ENCODE measurements around the gene WDR43. TPM values are rescaled to one million over a fixed set of nuclear protein-coding genes. Genes with fewer than 3 reads are reported as not detected.

The WDR43 gene
- total and polyA plus RNA-seq, 2 experiments from 2014 or later: 101 to 140 TPM

DNA sequence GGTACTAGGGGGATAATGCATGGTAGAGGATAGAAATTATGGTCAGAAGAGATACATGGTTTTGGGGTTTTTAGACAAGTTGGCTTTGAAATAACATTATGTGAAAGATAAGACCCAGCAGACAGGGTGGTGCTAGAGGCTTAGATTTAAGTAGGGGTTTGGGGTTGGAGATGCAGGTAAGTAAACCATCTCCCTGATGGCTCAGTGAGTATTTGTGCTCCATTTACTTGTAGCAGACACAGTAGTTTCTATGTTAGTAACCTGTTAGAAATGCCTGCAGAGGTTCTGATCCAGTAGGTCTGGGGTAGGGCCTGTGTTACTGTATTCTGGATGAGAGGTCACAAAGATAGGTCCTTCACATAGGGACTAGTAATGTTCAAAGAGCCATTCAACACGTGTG, 13.7 kb downstream of the WDR43 start:
- Histone ChIP-seq H3F3A (replicated peaks; ENCODE audit: low read depth) (peaks cover 4% of the 10 kb centered on the region; the same call in 1 of the 2 replicates), H3K79me2 (replicated peaks; ENCODE audit: insufficient read depth) (peaks cover 100% of the 10 kb centered on the region), H3K27me3 (ENCODE audit: insufficient read depth) (no peaks in the 10 kb centered on the region), H2AFZ (no peak overlapping the region), H3K4me1 (ENCODE audit: insufficient read depth) (no peaks in the 10 kb centered on the region), H3K4me3 (no peak overlapping the region), H4K20me1 (replicated peaks; ENCODE audit: insufficient read depth) (peaks cover 79% of the 10 kb centered on the region), H3K36me3 (ENCODE audit: insufficient read depth) (peaks cover 67% of the 10 kb centered on the region), H3K9me2 (ENCODE audit: insufficient read depth) (no peaks in the 10 kb centered on the region), H3K27ac (ENCODE audit: low read depth) (0 out of 2 replicates have a peak overlapping the region, but pooled peaks have one; percentile 17), H3K4me2 (no peak overlapping the region)
- Mint-ChIP-seq H3K27me3 (ENCODE audit: insufficient read depth, low read depth, poor library complexity) (peaks cover 3% of the 10 kb centered on the region), H3K27ac (no peak overlapping the region), H3K9me3 (no peaks in the 10 kb centered on the region), H3K4me3 (no peak overlapping the region), H3K4me1 (no peaks in the 10 kb centered on the region), H3K36me3 (ENCODE audit: low read depth) (peaks cover 93% of the 10 kb centered on the region)
- ATAC-seq (no peak), DNase-seq (ENCODE audit: low spot score) (no peak)
- TF ChIP-seq, protein P1, sequence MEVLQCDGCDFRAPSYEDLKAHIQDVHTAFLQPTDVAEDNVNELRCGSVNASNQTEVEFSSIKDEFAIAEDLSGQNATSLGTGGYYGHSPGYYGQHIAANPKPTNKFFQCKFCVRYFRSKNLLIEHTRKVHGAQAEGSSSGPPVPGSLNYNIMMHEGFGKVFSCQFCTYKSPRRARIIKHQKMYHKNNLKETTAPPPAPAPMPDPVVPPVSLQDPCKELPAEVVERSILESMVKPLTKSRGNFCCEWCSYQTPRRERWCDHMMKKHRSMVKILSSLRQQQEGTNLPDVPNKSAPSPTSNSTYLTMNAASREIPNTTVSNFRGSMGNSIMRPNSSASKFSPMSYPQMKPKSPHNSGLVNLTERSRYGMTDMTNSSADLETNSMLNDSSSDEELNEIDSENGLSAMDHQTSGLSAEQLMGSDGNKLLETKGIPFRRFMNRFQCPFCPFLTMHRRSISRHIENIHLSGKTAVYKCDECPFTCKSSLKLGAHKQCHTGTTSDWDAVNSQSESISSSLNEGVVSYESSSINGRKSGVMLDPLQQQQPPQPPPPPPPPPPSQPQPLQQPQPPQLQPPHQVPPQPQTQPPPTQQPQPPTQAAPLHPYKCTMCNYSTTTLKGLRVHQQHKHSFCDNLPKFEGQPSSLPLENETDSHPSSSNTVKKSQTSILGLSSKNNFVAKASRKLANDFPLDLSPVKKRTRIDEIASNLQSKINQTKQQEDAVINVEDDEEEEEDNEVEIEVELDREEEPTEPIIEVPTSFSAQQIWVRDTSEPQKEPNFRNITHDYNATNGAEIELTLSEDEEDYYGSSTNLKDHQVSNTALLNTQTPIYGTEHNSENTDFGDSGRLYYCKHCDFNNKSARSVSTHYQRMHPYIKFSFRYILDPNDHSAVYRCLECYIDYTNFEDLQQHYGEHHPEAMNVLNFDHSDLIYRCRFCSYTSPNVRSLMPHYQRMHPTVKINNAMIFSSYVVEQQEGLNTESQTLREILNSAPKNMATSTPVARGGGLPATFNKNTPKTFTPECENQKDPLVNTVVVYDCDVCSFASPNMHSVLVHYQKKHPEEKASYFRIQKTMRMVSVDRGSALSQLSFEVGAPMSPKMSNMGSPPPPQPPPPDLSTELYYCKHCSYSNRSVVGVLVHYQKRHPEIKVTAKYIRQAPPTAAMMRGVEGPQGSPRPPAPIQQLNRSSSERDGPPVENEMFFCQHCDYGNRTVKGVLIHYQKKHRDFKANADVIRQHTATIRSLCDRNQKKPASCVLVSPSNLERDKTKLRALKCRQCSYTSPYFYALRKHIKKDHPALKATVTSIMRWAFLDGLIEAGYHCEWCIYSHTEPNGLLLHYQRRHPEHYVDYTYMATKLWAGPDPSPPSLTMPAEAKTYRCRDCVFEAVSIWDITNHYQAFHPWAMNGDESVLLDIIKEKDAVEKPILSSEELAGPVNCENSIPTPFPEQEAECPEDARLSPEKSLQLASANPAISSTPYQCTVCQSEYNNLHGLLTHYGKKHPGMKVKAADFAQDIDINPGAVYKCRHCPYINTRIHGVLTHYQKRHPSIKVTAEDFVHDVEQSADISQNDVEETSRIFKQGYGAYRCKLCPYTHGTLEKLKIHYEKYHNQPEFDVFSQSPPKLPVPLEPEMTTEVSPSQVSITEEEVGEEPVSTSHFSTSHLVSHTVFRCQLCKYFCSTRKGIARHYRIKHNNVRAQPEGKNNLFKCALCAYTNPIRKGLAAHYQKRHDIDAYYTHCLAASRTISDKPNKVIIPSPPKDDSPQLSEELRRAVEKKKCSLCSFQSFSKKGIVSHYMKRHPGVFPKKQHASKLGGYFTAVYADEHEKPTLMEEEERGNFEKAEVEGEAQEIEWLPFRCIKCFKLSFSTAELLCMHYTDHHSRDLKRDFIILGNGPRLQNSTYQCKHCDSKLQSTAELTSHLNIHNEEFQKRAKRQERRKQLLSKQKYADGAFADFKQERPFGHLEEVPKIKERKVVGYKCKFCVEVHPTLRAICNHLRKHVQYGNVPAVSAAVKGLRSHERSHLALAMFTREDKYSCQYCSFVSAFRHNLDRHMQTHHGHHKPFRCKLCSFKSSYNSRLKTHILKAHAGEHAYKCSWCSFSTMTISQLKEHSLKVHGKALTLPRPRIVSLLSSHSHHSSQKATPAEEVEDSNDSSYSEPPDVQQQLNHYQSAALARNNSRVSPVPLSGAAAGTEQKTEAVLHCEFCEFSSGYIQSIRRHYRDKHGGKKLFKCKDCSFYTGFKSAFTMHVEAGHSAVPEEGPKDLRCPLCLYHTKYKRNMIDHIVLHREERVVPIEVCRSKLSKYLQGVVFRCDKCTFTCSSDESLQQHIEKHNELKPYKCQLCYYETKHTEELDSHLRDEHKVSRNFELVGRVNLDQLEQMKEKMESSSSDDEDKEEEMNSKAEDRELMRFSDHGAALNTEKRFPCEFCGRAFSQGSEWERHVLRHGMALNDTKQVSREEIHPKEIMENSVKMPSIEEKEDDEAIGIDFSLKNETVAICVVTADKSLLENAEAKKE (CRISPR knock-in tag; IDR thresholded peaks at IDR 0.05): no peak
- TF ChIP-seq, protein P2, sequence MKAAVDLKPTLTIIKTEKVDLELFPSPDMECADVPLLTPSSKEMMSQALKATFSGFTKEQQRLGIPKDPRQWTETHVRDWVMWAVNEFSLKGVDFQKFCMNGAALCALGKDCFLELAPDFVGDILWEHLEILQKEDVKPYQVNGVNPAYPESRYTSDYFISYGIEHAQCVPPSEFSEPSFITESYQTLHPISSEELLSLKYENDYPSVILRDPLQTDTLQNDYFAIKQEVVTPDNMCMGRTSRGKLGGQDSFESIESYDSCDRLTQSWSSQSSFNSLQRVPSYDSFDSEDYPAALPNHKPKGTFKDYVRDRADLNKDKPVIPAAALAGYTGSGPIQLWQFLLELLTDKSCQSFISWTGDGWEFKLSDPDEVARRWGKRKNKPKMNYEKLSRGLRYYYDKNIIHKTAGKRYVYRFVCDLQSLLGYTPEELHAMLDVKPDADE (IDR thresholded peaks at IDR 0.05): no peak
- TF ChIP-seq, protein P3, sequence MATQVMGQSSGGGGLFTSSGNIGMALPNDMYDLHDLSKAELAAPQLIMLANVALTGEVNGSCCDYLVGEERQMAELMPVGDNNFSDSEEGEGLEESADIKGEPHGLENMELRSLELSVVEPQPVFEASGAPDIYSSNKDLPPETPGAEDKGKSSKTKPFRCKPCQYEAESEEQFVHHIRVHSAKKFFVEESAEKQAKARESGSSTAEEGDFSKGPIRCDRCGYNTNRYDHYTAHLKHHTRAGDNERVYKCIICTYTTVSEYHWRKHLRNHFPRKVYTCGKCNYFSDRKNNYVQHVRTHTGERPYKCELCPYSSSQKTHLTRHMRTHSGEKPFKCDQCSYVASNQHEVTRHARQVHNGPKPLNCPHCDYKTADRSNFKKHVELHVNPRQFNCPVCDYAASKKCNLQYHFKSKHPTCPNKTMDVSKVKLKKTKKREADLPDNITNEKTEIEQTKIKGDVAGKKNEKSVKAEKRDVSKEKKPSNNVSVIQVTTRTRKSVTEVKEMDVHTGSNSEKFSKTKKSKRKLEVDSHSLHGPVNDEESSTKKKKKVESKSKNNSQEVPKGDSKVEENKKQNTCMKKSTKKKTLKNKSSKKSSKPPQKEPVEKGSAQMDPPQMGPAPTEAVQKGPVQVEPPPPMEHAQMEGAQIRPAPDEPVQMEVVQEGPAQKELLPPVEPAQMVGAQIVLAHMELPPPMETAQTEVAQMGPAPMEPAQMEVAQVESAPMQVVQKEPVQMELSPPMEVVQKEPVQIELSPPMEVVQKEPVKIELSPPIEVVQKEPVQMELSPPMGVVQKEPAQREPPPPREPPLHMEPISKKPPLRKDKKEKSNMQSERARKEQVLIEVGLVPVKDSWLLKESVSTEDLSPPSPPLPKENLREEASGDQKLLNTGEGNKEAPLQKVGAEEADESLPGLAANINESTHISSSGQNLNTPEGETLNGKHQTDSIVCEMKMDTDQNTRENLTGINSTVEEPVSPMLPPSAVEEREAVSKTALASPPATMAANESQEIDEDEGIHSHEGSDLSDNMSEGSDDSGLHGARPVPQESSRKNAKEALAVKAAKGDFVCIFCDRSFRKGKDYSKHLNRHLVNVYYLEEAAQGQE (IDR thresholded peaks at IDR 0.05; ENCODE audit: unreplicated experiment): no peak
- TF ChIP-seq EZH2 (IDR thresholded peaks at IDR 0.05; ENCODE audit: low read depth, unreplicated experiment): no peak
- no peak for TF ChIP-seq NANOG (IDR thresholded peaks at IDR 0.05; ENCODE audit: borderline replicate concordance)
- TF ChIP-seq ZNF331 (CRISPR knock-in tag; IDR thresholded peaks at IDR 0.05; ENCODE audit: low read depth): no peak
- no peak for TF ChIP-seq POLR2AphosphoS5 (IDR thresholded peaks at IDR 0.05; ENCODE audit: low read depth)
- TF ChIP-seq JUNB (IDR thresholded peaks at IDR 0.05; ENCODE audit: unreplicated experiment): no peak
- TF ChIP-seq EZH2phosphoT487 (IDR thresholded peaks at IDR 0.05; ENCODE audit: unreplicated experiment): no peak
- TF ChIP-seq CREB1 (CRISPR knock-in tag; IDR thresholded peaks at IDR 0.05; ENCODE audit: low read depth): no peak
- TF ChIP-seq ZNF114 (CRISPR knock-in tag; IDR thresholded peaks at IDR 0.05): no peak
- no peak for TF ChIP-seq STAT1 (IDR thresholded peaks at IDR 0.05; ENCODE audit: unreplicated experiment)
- TF ChIP-seq, protein P4, sequence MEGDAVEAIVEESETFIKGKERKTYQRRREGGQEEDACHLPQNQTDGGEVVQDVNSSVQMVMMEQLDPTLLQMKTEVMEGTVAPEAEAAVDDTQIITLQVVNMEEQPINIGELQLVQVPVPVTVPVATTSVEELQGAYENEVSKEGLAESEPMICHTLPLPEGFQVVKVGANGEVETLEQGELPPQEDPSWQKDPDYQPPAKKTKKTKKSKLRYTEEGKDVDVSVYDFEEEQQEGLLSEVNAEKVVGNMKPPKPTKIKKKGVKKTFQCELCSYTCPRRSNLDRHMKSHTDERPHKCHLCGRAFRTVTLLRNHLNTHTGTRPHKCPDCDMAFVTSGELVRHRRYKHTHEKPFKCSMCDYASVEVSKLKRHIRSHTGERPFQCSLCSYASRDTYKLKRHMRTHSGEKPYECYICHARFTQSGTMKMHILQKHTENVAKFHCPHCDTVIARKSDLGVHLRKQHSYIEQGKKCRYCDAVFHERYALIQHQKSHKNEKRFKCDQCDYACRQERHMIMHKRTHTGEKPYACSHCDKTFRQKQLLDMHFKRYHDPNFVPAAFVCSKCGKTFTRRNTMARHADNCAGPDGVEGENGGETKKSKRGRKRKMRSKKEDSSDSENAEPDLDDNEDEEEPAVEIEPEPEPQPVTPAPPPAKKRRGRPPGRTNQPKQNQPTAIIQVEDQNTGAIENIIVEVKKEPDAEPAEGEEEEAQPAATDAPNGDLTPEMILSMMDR (conservative IDR thresholded peaks at IDR 0.05; ENCODE audit: low read depth in 2 of 2): no peak

Data from GM23338 (cell line).